ENCODE measurements around the gene RNU1-3. TPM values are rescaled to one million over a fixed set of nuclear protein-coding genes. Genes with fewer than 3 reads are reported as not detected.

Gene RNU1-3
- total RNA-seq, 1 experiment from 2014 or later: 1,685 TPM

DNA sequence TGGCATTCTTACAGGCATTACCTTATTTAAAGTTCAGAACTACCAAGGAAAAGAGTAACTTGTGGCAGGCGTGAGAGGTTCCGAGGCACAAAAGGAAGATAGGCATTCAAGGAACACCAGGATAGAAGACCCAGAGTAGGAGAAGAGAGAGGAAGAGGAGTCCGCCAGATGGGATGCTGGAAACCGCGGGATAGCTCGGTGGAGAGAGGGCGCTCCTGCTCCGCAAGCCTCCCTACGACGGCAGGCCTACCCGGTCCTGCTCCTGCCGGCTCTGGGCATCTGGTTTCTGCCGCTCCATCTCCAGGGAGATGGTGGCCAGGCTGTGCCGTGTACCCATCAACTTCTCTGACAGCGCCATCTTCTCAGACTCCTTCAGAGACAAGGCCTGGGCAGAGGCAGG, 48.0 kb downstream of the RNU1-3 start:
- TF ChIP-seq SIN3A (IDR thresholded peaks at IDR 0.05; ENCODE audit: low read depth) (no peak), RAD21 (IDR thresholded peaks at IDR 0.05; ENCODE audit: low read depth) (no peak), EZH2 (IDR thresholded peaks at IDR 0.05) (no peak), EZH2phosphoT487 (IDR thresholded peaks at IDR 0.05; ENCODE audit: borderline replicate concordance) (no peak), JUND (IDR thresholded peaks at IDR 0.05) (no peak), TCF7L2 (IDR thresholded peaks at IDR 0.05; ENCODE audit: borderline replicate concordance, extremely low read depth, insufficient read depth, insufficient read length) (no peak), EGR1 (IDR thresholded peaks at IDR 0.05; ENCODE audit: low read depth) (no peak)
- TF ChIP-seq, protein P1, sequence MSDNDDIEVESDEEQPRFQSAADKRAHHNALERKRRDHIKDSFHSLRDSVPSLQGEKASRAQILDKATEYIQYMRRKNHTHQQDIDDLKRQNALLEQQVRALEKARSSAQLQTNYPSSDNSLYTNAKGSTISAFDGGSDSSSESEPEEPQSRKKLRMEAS (IDR thresholded peaks at IDR 0.05): no peak
- TF ChIP-seq, protein P2, sequence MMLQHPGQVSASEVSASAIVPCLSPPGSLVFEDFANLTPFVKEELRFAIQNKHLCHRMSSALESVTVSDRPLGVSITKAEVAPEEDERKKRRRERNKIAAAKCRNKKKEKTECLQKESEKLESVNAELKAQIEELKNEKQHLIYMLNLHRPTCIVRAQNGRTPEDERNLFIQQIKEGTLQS (IDR thresholded peaks at IDR 0.05): no peak
- TF ChIP-seq, protein P3, sequence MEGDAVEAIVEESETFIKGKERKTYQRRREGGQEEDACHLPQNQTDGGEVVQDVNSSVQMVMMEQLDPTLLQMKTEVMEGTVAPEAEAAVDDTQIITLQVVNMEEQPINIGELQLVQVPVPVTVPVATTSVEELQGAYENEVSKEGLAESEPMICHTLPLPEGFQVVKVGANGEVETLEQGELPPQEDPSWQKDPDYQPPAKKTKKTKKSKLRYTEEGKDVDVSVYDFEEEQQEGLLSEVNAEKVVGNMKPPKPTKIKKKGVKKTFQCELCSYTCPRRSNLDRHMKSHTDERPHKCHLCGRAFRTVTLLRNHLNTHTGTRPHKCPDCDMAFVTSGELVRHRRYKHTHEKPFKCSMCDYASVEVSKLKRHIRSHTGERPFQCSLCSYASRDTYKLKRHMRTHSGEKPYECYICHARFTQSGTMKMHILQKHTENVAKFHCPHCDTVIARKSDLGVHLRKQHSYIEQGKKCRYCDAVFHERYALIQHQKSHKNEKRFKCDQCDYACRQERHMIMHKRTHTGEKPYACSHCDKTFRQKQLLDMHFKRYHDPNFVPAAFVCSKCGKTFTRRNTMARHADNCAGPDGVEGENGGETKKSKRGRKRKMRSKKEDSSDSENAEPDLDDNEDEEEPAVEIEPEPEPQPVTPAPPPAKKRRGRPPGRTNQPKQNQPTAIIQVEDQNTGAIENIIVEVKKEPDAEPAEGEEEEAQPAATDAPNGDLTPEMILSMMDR (IDR thresholded peaks at IDR 0.05 in 2 of 3, conservative IDR thresholded peaks at IDR 0.05 in 1 of 3; ENCODE audit: borderline replicate concordance in 1 of 3, insufficient read depth in 1 of 3, low read depth in 2 of 3, low read length in 2 of 3): no peak
- TF ChIP-seq, protein P4, sequence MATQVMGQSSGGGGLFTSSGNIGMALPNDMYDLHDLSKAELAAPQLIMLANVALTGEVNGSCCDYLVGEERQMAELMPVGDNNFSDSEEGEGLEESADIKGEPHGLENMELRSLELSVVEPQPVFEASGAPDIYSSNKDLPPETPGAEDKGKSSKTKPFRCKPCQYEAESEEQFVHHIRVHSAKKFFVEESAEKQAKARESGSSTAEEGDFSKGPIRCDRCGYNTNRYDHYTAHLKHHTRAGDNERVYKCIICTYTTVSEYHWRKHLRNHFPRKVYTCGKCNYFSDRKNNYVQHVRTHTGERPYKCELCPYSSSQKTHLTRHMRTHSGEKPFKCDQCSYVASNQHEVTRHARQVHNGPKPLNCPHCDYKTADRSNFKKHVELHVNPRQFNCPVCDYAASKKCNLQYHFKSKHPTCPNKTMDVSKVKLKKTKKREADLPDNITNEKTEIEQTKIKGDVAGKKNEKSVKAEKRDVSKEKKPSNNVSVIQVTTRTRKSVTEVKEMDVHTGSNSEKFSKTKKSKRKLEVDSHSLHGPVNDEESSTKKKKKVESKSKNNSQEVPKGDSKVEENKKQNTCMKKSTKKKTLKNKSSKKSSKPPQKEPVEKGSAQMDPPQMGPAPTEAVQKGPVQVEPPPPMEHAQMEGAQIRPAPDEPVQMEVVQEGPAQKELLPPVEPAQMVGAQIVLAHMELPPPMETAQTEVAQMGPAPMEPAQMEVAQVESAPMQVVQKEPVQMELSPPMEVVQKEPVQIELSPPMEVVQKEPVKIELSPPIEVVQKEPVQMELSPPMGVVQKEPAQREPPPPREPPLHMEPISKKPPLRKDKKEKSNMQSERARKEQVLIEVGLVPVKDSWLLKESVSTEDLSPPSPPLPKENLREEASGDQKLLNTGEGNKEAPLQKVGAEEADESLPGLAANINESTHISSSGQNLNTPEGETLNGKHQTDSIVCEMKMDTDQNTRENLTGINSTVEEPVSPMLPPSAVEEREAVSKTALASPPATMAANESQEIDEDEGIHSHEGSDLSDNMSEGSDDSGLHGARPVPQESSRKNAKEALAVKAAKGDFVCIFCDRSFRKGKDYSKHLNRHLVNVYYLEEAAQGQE (IDR thresholded peaks at IDR 0.05; ENCODE audit: low read depth): no peak
- TF ChIP-seq, protein P5, sequence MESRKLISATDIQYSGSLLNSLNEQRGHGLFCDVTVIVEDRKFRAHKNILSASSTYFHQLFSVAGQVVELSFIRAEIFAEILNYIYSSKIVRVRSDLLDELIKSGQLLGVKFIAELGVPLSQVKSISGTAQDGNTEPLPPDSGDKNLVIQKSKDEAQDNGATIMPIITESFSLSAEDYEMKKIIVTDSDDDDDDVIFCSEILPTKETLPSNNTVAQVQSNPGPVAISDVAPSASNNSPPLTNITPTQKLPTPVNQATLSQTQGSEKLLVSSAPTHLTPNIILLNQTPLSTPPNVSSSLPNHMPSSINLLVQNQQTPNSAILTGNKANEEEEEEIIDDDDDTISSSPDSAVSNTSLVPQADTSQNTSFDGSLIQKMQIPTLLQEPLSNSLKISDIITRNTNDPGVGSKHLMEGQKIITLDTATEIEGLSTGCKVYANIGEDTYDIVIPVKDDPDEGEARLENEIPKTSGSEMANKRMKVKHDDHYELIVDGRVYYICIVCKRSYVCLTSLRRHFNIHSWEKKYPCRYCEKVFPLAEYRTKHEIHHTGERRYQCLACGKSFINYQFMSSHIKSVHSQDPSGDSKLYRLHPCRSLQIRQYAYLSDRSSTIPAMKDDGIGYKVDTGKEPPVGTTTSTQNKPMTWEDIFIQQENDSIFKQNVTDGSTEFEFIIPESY (IDR thresholded peaks at IDR 0.05; ENCODE audit: extremely low read depth, insufficient replicate concordance, low read length): no peak
- POLR2A ChIA-PET: interaction anchor here (1.0 kb wide), 1 partner anchor 286 kb away, joined by 3 read pairs; no protein-coding TSS in a partner anchor

More for the DNA sequence above, 48.0 kb downstream of the RNU1-3 start:
- Histone ChIP-seq H3K4me3 (replicated peaks in 1 of 2; ENCODE audit: low read depth in 1 of 2, low read length in 2 of 2) (no peak overlapping the region), H3K9me3 (ENCODE audit: control insufficient read depth in 1 of 2, insufficient read depth in 1 of 2, low read depth in 1 of 2, low read length in 2 of 2) (no peaks in the 10 kb centered on the region), H3K36me3 (ENCODE audit: control insufficient read depth in 1 of 2, insufficient read depth in 2 of 2, low read length in 2 of 2) (peaks cover 2 to 9% of the 10 kb centered on the region in 2 experiments; a peak in 1 of 4 replicates), H3K27ac (ENCODE audit: low read depth, low read length) (no peak overlapping the region), H3K9me2 (ENCODE audit: insufficient read depth) (0 out of 2 replicates have a peak, but pooled peaks cover 3% of the 10 kb centered on the region), H3K79me2 (ENCODE audit: insufficient read depth, low read length) (no peaks in the 10 kb centered on the region), H3K4me1 (ENCODE audit: control insufficient read depth in 1 of 2, insufficient read depth in 2 of 2, low read length in 2 of 2) (peaks cover 6 to 22% of the 10 kb centered on the region in 2 experiments; a peak in 3 of 4 replicates), H4K20me1 (ENCODE audit: insufficient read depth) (no peaks in the 10 kb centered on the region), H3K27me3 (ENCODE audit: insufficient read depth, low read length) (no peaks in the 10 kb centered on the region), H3K9ac (ENCODE audit: low read length) (no peak overlapping the region), H3K4me2 (ENCODE audit: low read length) (no peak overlapping the region), H2AFZ (ENCODE audit: low read depth, low read length, poor library complexity, severe bottlenecking) (no peak overlapping the region)
- intact Hi-C loops (cut with micrococcal nuclease): no loop called here
- ChIA-PET CTCF (no interaction called here), RAD21 (ENCODE audit: low non-redundant PET in 1 of 2, low total read pairs in 2 of 2, uncharacterized antibody in 2 of 2, unreplicated experiment in 2 of 2) (no interaction called here)
- DNase-seq (ENCODE audit: low read depth, low spot score): no peak
- no TSS peak for BruUV-seq (replicated peaks)
- ATAC-seq: no peak

Measured in HCT116 (cell line).